DMS153 (cell line): Measurements from ENCODE around the gene TPPP.

Experiments used
- DNase-seq: peaks from one replicate; lab custom pipeline; 2025; lab: John Stamatoyannopoulos, UW

Gene TPPP

GRCh38 chr5:677131-678101, 15.7 kb downstream of the TPPP start:
- no peak for DNase-seq

GRCh38 chr5:676699-677076, 16.5 kb downstream of the TPPP start:
- no peak for DNase-seq

- DNase-seq = no peak
Measured at GRCh38 chr5:675871-676698, 17.1 kb downstream of the TPPP start.

- DNase-seq = no peak
Measured at GRCh38 chr5:675111-675870, 17.9 kb downstream of the TPPP start.

- DNase-seq = peak; percentile 32
Measured at GRCh38 chr5:674630-675011, 18.5 kb downstream of the TPPP start.

- peak; percentile 41 for DNase-seq
Measured at GRCh38 chr5:673831-674629, 19.1 kb downstream of the TPPP start.

- DNase-seq = no peak
Measured at GRCh38 chr5:673161-673830, 19.9 kb downstream of the TPPP start.

GRCh38 chr5:672329-673160, 20.6 kb downstream of the TPPP start:
- peak; percentile 94 for DNase-seq

GRCh38 chr5:671459-672328, 21.5 kb downstream of the TPPP start:
- peak; percentile 56 for DNase-seq

- no peak for DNase-seq
Measured at GRCh38 chr5:670396-671270, 22.5 kb downstream of the TPPP start.

- no peak for DNase-seq
Measured at GRCh38 chr5:669842-670395, 23.2 kb downstream of the TPPP start.

GRCh38 chr5:669111-669841, 23.9 kb downstream of the TPPP start:
- DNase-seq = no peak

- no peak for DNase-seq
Measured at GRCh38 chr5:668283-668995, 24.7 kb downstream of the TPPP start.

- no peak for DNase-seq
Measured at GRCh38 chr5:666816-667498, 26.2 kb downstream of the TPPP start.

- DNase-seq = no peak
Measured at GRCh38 chr5:665956-666711, 27.0 kb downstream of the TPPP start.
